Neural cell (in vitro differentiated cells): ENCODE data around the gene DOK1.

ENCODE experiments used
- CTCF ChIP-seq: fragments of 450-650 bp; IDR thresholded peaks from 2 replicates; pipeline ENCODE4 v1.5.1; 2014; ENCODE audit warnings: antibody characterized with exemption, mild to moderate bottlenecking, moderate library complexity; ENCODE audit not compliant: poor library complexity, severe bottlenecking
- EP300 ChIP-seq: fragments of 450-650 bp; conservative IDR thresholded peaks from 2 replicates; pipeline ENCODE4 v1.6.1; 2014; ENCODE audit warnings: antibody characterized with exemption, mild to moderate bottlenecking, moderate library complexity; ENCODE audit not compliant: poor library complexity, severe bottlenecking
- TAF1 ChIP-seq: IDR thresholded peaks from 2 replicates; pipeline ENCODE4 v1.6.1; 2012; ENCODE audit warnings: low read depth
- TF ChIP-seq, protein P1 (sequence below): IDR thresholded peaks from 2 replicates; pipeline ENCODE4 v1.6.1; 2012; ENCODE audit warnings: borderline replicate concordance

- TF ChIP-seq CTCF (no peak), TAF1 (no peak), EP300 (no peak)
- TF ChIP-seq, protein P1, sequence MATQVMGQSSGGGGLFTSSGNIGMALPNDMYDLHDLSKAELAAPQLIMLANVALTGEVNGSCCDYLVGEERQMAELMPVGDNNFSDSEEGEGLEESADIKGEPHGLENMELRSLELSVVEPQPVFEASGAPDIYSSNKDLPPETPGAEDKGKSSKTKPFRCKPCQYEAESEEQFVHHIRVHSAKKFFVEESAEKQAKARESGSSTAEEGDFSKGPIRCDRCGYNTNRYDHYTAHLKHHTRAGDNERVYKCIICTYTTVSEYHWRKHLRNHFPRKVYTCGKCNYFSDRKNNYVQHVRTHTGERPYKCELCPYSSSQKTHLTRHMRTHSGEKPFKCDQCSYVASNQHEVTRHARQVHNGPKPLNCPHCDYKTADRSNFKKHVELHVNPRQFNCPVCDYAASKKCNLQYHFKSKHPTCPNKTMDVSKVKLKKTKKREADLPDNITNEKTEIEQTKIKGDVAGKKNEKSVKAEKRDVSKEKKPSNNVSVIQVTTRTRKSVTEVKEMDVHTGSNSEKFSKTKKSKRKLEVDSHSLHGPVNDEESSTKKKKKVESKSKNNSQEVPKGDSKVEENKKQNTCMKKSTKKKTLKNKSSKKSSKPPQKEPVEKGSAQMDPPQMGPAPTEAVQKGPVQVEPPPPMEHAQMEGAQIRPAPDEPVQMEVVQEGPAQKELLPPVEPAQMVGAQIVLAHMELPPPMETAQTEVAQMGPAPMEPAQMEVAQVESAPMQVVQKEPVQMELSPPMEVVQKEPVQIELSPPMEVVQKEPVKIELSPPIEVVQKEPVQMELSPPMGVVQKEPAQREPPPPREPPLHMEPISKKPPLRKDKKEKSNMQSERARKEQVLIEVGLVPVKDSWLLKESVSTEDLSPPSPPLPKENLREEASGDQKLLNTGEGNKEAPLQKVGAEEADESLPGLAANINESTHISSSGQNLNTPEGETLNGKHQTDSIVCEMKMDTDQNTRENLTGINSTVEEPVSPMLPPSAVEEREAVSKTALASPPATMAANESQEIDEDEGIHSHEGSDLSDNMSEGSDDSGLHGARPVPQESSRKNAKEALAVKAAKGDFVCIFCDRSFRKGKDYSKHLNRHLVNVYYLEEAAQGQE, result no peak
Measured at GRCh38 chr2:74603282-74604000, 48.9 kb downstream of the DOK1 start.
